Endothelial cell of umbilical vein (primary cell): Measurements from ENCODE around the gene CBX4. TPM values are rescaled to one million over a fixed set of nuclear protein-coding genes. Genes with fewer than 3 reads are reported as not detected.
A peak's percentile ranks its signal among the peaks of the same experiment; 100 is the strongest.

Experiments used
- BruUV-seq: library from RNA; stranded (reverse); fragments of 400-500 nt; replicated peaks from 2 replicates; lab custom pipeline; 2021; lab: Mats Ljungman, UMichigan
- CTCF ChIA-PET: fragments of 300-600, 350-600 bp; sonication (Branson Sonifier 250); formaldehyde crosslinking; loops from one replicate; lab custom pipeline; 2021; ENCODE audit warnings: antibody characterized with exemption, inconsistent platforms; lab: Charles Lee
- POLR2A ChIA-PET: fragments of 300-600, 350-600 bp; sonication (Branson Sonifier 250); formaldehyde crosslinking; loops from one replicate; lab custom pipeline; 2021; ENCODE audit warnings: antibody characterized with exemption, inconsistent platforms; lab: Charles Lee
- DNase-seq: peaks from one replicate; pipeline ENCODE4 v3.0.0-alpha.2; 2011; ENCODE audit warnings: low read depth, low spot score
- FAIRE-seq: peaks from 2 replicates; lab custom pipeline; 2011; peaks lifted over from hg19 to GRCh38; lab: Jason Lieb, UNC
- H2AFZ ChIP-seq: 2 replicates; pipeline ENCODE4 v1.6.0; 2012; ENCODE audit warnings: low read depth, low read length, control low read depth, inconsistent platforms
- H3K27ac ChIP-seq: 2 replicates; pipeline ENCODE4 v1.5.1; 2011; ENCODE audit warnings: low read depth, mild to moderate bottlenecking, control low read depth, low read length, moderate library complexity; ENCODE audit not compliant: insufficient read depth
- H3K27me3 ChIP-seq, 2 experiments: 2 replicates each; pipeline versions ENCODE4 v1.6.0 to v1.6.1; 2011; ENCODE audit warnings: low read length in 2 of 2, mixed read lengths in 1 of 2; ENCODE audit not compliant: control insufficient read depth in 2 of 2, insufficient read depth in 2 of 2
- H3K36me3 ChIP-seq, 2 experiments: 2 replicates in 1 of 2; 3 replicates in 1 of 2; pipeline ENCODE4 v1.5.1; 2011; ENCODE audit warnings: low read length in 2 of 2, mild to moderate bottlenecking in 1 of 2, moderate library complexity in 1 of 2; ENCODE audit not compliant: control insufficient read depth in 2 of 2, insufficient read depth in 2 of 2; ENCODE audit errors: extremely low read depth in 1 of 2
- H3K4me1 ChIP-seq: 3 replicates; pipeline ENCODE4 v1.5.1; 2011; ENCODE audit warnings: mild to moderate bottlenecking, low read length; ENCODE audit not compliant: control insufficient read depth, insufficient read depth; ENCODE audit errors: extremely low read depth
- H3K4me2 ChIP-seq: 2 replicates; pipeline ENCODE4 v1.6.1; 2011; ENCODE audit warnings: low read length, control low read depth, mixed read lengths; ENCODE audit not compliant: insufficient read depth
- H3K4me3 ChIP-seq, 3 experiments: fragments of 200-600 bp in 1 of 3; sonication (generic), shearing (Covaris generic) in 1 of 3; replicated peaks in 1 of 3; 2 replicates each; pipeline ENCODE4 v1.5.1; 2011 to 2016; ENCODE audit warnings: control low read depth in 3 of 3, low read length in 3 of 3, mild to moderate bottlenecking in 2 of 3, inconsistent platforms in 1 of 3, low read depth in 1 of 3, moderate library complexity in 1 of 3; ENCODE audit not compliant: insufficient read depth in 1 of 3
- H3K79me2 ChIP-seq: 2 replicates; pipeline ENCODE4 v1.6.0; 2012; ENCODE audit warnings: low read length, inconsistent platforms; ENCODE audit not compliant: control insufficient read depth, insufficient read depth
- H3K9ac ChIP-seq: replicated peaks from 2 replicates; pipeline ENCODE3; 2011; ENCODE audit warnings: low read length, control low read depth; ENCODE audit not compliant: insufficient read depth; ENCODE audit errors: extremely low read depth
- H3K9me1 ChIP-seq: replicated peaks from 3 replicates; pipeline ENCODE4 v1.6.0; 2011; ENCODE audit warnings: mild to moderate bottlenecking, low read length; ENCODE audit not compliant: control insufficient read depth, insufficient read depth; ENCODE audit errors: extremely low read depth
- H3K9me3 ChIP-seq: replicated peaks from 2 replicates; pipeline ENCODE4 v1.5.1; 2012; ENCODE audit warnings: low read length, inconsistent platforms; ENCODE audit not compliant: control insufficient read depth, insufficient read depth
- H4K20me1 ChIP-seq: replicated peaks from 2 replicates; pipeline ENCODE3; 2011; ENCODE audit warnings: mild to moderate bottlenecking, low read length; ENCODE audit not compliant: control insufficient read depth, insufficient read depth; ENCODE audit errors: extremely low read depth
- EZH2 ChIP-seq: IDR thresholded peaks from 2 replicates; pipeline ENCODE4 v1.6.1; 2012; ENCODE audit warnings: borderline replicate concordance, low read depth, mild to moderate bottlenecking, moderate library complexity, low read length, inconsistent platforms; ENCODE audit not compliant: severe bottlenecking
- FOS ChIP-seq: IDR thresholded peaks from 2 replicates; pipeline ENCODE4 v1.6.1; 2011; ENCODE audit warnings: mild to moderate bottlenecking, low read length, moderate library complexity, borderline replicate concordance; ENCODE audit not compliant: insufficient read depth
- GATA2 ChIP-seq: IDR thresholded peaks from 2 replicates; pipeline ENCODE4 v1.7.0; 2011; ENCODE audit warnings: low read depth, mild to moderate bottlenecking, moderate library complexity, mixed read lengths, low read length; ENCODE audit not compliant: insufficient read length, insufficient read depth
- JUN ChIP-seq: IDR thresholded peaks from 2 replicates; pipeline ENCODE4 v1.6.1; 2011; ENCODE audit warnings: borderline replicate concordance, low read depth; ENCODE audit not compliant: insufficient read length, insufficient read depth
- MAX ChIP-seq: IDR thresholded peaks from 2 replicates; pipeline ENCODE4 v1.6.1; 2011; ENCODE audit not compliant: insufficient read depth, insufficient read length
- MYC ChIP-seq: IDR thresholded peaks from one replicate; pipeline ENCODE4 v1.6.1; 2011; ENCODE audit warnings: mild to moderate bottlenecking, low read depth, low read length
- POLR2A ChIP-seq: IDR thresholded peaks from 2 replicates; pipeline ENCODE4 v1.6.1; 2012; ENCODE audit warnings: low read depth, mild to moderate bottlenecking, control low read depth, low read length
- POLR2AphosphoS5 ChIP-seq: IDR thresholded peaks from 2 replicates; pipeline ENCODE4 v1.6.1; 2012; ENCODE audit warnings: low read depth, mild to moderate bottlenecking, control low read depth, low read length, moderate library complexity; ENCODE audit not compliant: insufficient read depth
- dilution Hi-C: fragments of 300-500 bp; cut with MboI; formaldehyde crosslinking; loops from one replicate; pipeline ENCODE4 v1.15.0; 2019; ENCODE audit warnings: low sequenced_read_pairs; ENCODE audit not compliant: extremely low pct_ligation_motif_present
- intact Hi-C: fragments of 100-400 bp; cut with micrococcal nuclease; formaldehyde crosslinking; loops from one replicate; pipeline ENCODE4 v1.10.0; 2022
- polyA plus RNA-seq, 4 experiments: library from polyadenylated mRNA; depleted of rRNA in 3 of 4; stranded (reverse) in 3 of 4; unstranded in 1 of 4; fragments of >200 nt; gene quantifications; 2 replicates each; pipeline versions ENCODE4 v1.2.1 to v1.2.3, GENCODE V29; 2011 to 2012; ENCODE audit warnings: missing spikeins in 1 of 4
- total RNA-seq: library from RNA; stranded (reverse); gene quantifications from 2 replicates; pipeline ENCODE4 v1.2.3, GENCODE V29; 2021
- TF ChIP-seq, protein P1 (sequence below), 2 donors: IDR thresholded peaks; 1 replicate in 1 of 2; 2 replicates in 1 of 2; pipeline ENCODE4 v1.5.1; 2011; ENCODE audit warnings: low read length in 2 of 2, mild to moderate bottlenecking in 2 of 2, moderate library complexity in 2 of 2, control low read depth in 1 of 2, inconsistent platforms in 1 of 2, low read depth in 1 of 2; ENCODE audit not compliant: insufficient read depth in 1 of 2; ENCODE audit errors: extremely low read depth in 1 of 2

CBX4 gene
- total and polyA plus RNA-seq, 2 donors (not counting 3 experiments of a cell fraction or from before 2014, with no cell fraction given): 7.0 to 12.3 TPM

- Histone ChIP-seq H3K9me3 (no peaks in the 10 kb centered on the region), H3K9ac (no peak overlapping the region), H3K9me1 (no peaks in the 10 kb centered on the region), H3K4me1 (peaks cover 8% of the 10 kb centered on the region), H3K4me2 (no peak overlapping the region), H3K27ac (no peak overlapping the region), H3K27me3 (peaks cover 69 to 82% of the 10 kb centered on the region in 2 experiments), H2AFZ (peak overlapping the region; percentile 13), H3K4me3 (no peak overlapping the region), H3K36me3 (no peaks in the 10 kb centered on the region), H4K20me1 (no peaks in the 10 kb centered on the region), H3K79me2 (no peaks in the 10 kb centered on the region)
- dilution Hi-C loops: no loop called here
- POLR2A ChIA-PET: interaction anchor here (1.3 kb wide), 1 partner anchor 13 kb away, joined by 3 read pairs; the partner anchor contains the start of gene CBX8
- FAIRE-seq: peak; percentile 70
- BruUV-seq: no TSS peak
- intact Hi-C loops: loop anchor here (2.0 kb wide), 2 partner anchors 28 to 64 kb away; partner anchors contain the start of gene CBX4
- CTCF ChIA-PET: interaction anchor here (0.6 to 6.1 kb wide), 20 partner anchors 9 to 70 kb away, joined by 3 to 59 read pairs (median 6); partner anchors contain the start of genes CBX4 and CBX8
- peak; percentile 64 for DNase-seq
- no peak for TF ChIP-seq MYC
- TF ChIP-seq JUN: no peak
- no peak for TF ChIP-seq POLR2A
- TF ChIP-seq GATA2: no peak
- TF ChIP-seq, protein P1, sequence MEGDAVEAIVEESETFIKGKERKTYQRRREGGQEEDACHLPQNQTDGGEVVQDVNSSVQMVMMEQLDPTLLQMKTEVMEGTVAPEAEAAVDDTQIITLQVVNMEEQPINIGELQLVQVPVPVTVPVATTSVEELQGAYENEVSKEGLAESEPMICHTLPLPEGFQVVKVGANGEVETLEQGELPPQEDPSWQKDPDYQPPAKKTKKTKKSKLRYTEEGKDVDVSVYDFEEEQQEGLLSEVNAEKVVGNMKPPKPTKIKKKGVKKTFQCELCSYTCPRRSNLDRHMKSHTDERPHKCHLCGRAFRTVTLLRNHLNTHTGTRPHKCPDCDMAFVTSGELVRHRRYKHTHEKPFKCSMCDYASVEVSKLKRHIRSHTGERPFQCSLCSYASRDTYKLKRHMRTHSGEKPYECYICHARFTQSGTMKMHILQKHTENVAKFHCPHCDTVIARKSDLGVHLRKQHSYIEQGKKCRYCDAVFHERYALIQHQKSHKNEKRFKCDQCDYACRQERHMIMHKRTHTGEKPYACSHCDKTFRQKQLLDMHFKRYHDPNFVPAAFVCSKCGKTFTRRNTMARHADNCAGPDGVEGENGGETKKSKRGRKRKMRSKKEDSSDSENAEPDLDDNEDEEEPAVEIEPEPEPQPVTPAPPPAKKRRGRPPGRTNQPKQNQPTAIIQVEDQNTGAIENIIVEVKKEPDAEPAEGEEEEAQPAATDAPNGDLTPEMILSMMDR (IDR thresholded peaks at IDR 0.05; ENCODE audit: extremely low read depth in 1 of 2, insufficient read depth in 1 of 2, low read depth in 1 of 2, low read length in 2 of 2): no peak
- no peak for TF ChIP-seq POLR2AphosphoS5
- TF ChIP-seq MAX: no peak
- no peak for TF ChIP-seq FOS
- TF ChIP-seq EZH2: no peak
These were observed 28.9 kb downstream of the CBX4 start for GRCh38 chr17:79810130-79811010.
